AG10803 (cell line): ENCODE results near the gene MAP1LC3B2.
"Not testable (repeated sequence)": the region's sequence is repeated elsewhere in the genome, so short reads cannot be mapped to it uniquely, and the experiment has no call there.

Source experiments
- DNase-seq: peaks from one replicate; pipeline ENCODE4 v3.0.0; 2010; ENCODE audit warnings: low read depth
- H3K4me3 ChIP-seq: 2 replicates; pipeline ENCODE4 v1.5.1; 2011; ENCODE audit warnings: mild to moderate bottlenecking, low read length, control low read depth
- CTCF ChIP-seq: conservative IDR thresholded peaks from 2 replicates; pipeline ENCODE4 v1.5.1; 2011; ENCODE audit warnings: mild to moderate bottlenecking, low read length, control low read depth, inconsistent platforms

MAP1LC3B2 gene

GRCh38 chr12:116558280-116559161, 660 bp upstream of the MAP1LC3B2 start:
- H3K4me3 ChIP-seq: no peak overlapping the region
- no peak for TF ChIP-seq CTCF
- no peak for DNase-seq

GRCh38 chr12:116561181-116561821, 2.1 kb downstream of the MAP1LC3B2 start:
- no peak overlapping the region for H3K4me3 ChIP-seq
- no peak for DNase-seq
- TF ChIP-seq CTCF: no peak

GRCh38 chr12:116562090-116562489, 2.9 kb downstream of the MAP1LC3B2 start:
- no peak overlapping the region for H3K4me3 ChIP-seq
- no peak for DNase-seq
- TF ChIP-seq CTCF: no peak

- no peak for DNase-seq
- H3K4me3 ChIP-seq: no peak overlapping the region
- TF ChIP-seq CTCF: no peak
Measured at GRCh38 chr12:116563262-116563661, 4.1 kb downstream of the MAP1LC3B2 start.

- TF ChIP-seq CTCF: no peak
- DNase-seq: no peak
- no peak overlapping the region for H3K4me3 ChIP-seq
Measured at GRCh38 chr12:116564080-116564479, 4.9 kb downstream of the MAP1LC3B2 start.

GRCh38 chr12:116565221-116565620, 6.0 kb downstream of the MAP1LC3B2 start:
- not testable (repeated sequence) for DNase-seq, H3K4me3 ChIP-seq

GRCh38 chr12:116565963-116566362, 6.8 kb downstream of the MAP1LC3B2 start:
- TF ChIP-seq CTCF: no peak
- H3K4me3 ChIP-seq: no peak overlapping the region
- no peak for DNase-seq
